NOMO-1 treated with DMSO at 0.1 percent for 48 hours (cell line): Measurements from ENCODE around the gene PSMG4.

Experiments
- DNase-seq: peaks from one replicate; lab custom pipeline; 2025; ENCODE audit not compliant: unreplicated experiment; lab: John Stamatoyannopoulos, UW

PSMG4 gene

GRCh38 chr6:3305831-3306230 lies 47.1 kb downstream of the PSMG4 start:
- DNase-seq: no peak

GRCh38 chr6:3306848-3307247 lies 48.1 kb downstream of the PSMG4 start:
- no peak for DNase-seq

DNA sequence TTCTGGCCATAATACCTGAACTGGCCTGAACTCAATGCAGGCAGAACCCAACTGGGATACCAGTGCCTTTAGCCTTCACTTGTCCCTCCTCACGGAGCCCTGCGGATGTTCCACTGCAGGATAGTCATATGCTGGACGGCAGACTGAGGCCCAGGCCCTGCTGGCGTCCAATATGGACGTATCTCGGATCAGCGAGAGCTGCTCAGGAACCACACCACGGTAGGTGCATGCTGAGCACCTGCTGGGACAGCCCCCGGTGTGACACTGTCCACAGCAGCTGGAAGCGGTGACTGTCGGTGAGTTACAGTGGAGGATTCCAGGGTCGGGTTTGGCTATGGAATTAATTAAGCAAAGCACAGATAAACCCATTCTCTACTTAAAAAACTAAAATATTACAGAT lies 48.7 kb downstream of the PSMG4 start:
- DNase-seq: no peak

DNA sequence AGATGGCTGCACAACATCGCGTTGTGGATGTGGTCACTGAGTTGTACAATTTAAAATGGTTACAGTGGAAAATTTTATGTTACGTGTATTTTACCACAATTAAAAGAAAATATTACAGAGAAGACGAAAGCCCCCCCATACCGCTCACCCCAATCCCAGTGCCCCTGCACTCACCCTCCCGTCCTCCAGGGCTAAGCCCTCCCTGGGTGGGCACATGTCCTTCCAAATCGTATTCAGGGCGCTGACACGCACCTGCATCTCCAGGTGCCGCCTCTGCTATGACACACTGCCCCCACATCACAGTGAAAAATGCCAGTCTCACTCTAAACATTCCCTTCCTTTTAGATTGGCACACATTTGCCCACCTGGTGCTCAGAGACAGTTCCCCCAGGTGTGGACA lies 49.4 kb downstream of the PSMG4 start:
- DNase-seq: no peak

GRCh38 chr6:3309391-3310050 lies 50.8 kb downstream of the PSMG4 start:
- no peak for DNase-seq

- DNase-seq: no peak
Observed at GRCh38 chr6:3310051-3310448, 51.3 kb downstream of the PSMG4 start.

DNA sequence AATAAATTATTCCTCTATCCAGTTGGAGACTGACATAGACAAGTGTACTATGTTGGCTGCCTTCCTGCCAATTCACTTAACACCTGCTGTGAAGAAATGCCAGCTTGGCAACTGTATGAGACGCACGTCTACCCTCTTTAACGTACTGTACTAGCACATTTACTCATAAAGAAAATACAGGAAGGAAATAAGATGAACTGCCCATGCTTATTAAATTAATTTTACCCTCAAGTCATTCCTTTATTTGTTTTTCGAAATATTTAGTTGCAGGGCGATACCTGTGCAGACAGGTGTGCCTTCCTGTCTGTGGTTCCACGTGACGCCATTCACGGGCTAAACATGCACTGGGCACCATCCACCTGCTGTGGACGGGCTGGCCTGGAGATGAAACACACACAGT lies 52.0 kb downstream of the PSMG4 start:
- DNase-seq: no peak

DNA sequence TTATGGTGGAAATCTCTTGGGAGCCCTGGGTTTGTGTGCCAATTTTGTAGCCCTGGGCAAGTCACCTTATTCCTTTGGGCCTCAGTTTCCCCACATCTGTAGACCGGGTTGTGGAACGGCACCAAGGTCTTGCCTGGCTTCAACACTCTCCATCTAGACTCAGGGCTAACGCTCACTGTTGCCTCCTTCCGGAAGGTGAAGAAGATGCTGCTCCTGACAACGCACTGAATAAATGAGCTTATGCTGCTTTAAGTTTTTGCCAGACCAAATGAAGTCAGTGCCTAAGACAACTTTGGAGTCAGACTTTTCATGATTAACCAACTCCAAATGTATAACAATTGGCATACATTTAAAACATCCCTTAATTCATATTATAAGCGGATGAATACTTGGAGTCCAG lies 53.1 kb downstream of the PSMG4 start:
- DNase-seq: no peak

DNA sequence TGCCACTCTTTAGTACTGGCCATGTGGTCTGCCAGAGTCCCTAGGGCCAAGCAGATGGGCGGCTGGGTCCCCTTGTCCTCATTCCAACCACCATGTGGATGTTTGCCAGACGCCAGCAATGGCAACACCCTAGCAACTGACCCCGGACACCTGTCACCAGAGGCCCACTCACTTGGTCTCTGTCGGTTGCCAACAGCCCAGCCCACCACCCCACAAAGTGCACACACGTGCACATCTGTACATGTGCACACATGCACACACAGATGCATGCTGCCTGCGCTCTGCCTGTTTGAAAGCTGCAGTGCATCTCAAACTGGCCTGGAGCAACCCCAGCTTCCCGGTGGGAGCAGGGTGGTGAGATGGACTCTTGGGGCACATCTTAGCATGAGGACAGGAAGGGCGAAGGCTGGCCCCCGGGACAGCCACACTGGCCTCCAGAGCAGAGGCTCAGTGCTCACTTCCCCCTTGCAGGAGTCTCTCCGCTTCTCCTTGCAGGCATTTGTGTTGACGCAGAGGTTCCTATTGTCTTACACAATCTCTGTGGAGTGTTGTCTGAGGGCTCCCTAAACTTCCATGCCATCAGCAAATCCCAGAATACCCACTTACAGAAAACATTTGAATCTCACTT lies 54.0 kb downstream of the PSMG4 start:
- no peak for DNase-seq

DNA sequence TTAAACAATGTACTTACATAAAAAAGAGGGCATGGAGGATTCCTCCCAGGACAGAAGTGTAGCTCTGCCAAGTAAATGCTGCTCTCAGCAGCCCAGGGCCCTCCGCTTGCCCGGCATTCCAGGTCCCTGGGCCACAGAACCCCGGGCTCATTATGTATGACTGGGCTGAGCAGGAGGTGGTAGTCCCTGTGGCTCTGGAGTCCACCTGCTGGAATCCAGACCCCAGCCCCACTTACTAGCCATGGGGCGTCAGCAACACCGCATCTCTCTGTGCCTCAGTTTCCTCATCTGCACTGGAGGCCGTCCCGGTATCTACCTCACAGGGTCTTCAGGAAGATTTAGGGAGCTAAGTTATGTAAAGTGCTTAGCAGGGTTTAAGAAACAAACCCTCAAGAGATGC lies 55.4 kb downstream of the PSMG4 start:
- no peak for DNase-seq

DNA sequence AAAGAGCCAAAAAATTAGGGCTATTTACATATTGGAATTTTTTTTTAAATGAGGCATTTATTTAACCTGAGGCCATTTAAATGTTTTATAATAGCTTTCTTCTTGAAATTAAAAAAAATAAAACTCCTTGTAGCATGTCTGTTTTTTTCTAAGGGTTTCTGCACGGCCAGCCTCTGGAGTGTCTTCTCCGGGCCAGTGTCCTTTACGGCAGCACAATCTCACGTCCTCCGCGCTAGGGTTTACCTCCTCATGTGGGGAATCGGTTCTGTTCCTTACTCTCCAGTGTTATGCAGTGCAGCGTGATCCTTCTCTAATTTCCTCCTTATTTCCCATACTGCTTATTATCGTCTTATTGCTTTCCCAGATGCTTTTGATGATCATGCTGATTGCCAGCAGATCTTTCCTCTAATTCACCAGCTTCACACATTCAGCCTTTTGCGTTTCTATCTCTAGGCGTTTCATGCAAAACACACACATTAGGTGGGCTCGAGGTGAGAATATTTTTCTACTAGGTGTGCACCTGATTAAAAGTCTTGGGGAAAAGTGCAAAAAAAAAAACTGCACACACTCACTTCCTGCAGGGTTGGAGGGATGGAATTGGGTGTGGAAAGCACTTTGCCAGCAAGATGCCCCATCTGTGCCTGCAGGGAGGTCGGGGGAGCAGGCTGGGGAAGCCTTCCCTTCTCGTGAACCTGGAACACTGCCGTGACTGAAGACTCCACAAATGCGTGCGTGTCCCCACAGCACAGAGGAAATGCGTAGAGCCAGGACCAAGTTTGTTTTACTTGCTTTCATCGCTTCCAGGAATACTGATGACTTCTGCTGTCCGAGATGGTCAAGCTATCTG lies 56.1 kb downstream of the PSMG4 start:
- DNase-seq: no peak

DNA sequence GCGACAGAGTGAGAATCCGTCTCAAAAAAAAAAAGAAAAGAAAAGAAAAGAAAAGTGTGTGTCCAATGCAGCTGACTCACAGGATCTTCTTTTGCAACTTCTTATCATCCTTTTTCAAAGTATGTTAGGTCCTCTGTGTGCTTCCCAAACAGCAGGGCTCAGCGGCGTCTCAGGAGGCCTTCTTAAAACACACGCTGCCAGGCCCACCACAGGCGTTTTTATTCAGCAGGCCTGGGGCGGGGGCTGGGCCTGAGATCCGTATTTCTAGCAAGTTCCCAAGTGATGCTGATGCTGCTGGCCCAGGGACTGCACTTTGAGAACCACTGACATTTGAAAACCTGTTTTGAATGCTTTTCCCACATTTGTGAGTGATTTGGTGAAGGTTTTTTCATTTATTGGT lies 57.1 kb downstream of the PSMG4 start:
- no peak for DNase-seq

DNA sequence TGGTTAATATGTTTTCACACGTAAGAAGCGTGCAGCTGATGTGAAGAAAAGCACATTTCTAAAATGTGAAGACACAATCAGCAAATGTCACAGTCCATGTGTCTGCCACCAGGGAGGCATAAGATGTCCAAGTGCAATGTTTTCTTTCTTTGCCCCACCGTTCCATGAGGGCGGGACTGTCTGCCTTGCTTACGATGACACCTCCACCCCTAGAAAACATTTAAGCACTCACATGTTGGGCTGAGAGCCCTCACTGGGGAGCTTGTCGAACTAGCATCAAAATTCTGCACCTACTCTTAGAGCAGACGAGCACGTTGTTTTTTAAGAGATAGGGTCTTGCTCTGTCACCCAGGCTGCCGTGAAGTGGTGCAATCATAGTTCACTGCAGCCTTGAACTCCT lies 57.6 kb downstream of the PSMG4 start:
- no peak for DNase-seq

DNA sequence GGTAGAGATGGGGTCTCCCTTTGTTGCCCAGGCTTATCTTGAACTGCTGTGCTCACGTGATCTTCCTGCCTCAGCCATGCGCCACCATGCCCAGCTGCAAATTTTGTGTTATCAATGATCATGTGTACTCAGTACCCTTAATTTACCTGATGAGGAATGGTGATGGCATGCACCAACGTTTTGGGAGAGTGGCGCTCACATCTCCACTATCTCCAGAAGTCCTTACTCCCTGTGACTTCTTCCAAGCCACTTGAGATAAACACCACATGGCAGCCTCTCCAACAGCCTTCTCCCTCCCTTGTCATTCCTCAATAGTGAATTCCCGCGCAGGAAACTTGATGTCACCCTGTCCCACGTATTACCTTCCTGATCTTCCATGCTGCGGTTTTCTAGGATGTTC lies 58.1 kb downstream of the PSMG4 start:
- DNase-seq: no peak
